ENCODE data around the gene AMDHD1.

AMDHD1 gene, protein sequence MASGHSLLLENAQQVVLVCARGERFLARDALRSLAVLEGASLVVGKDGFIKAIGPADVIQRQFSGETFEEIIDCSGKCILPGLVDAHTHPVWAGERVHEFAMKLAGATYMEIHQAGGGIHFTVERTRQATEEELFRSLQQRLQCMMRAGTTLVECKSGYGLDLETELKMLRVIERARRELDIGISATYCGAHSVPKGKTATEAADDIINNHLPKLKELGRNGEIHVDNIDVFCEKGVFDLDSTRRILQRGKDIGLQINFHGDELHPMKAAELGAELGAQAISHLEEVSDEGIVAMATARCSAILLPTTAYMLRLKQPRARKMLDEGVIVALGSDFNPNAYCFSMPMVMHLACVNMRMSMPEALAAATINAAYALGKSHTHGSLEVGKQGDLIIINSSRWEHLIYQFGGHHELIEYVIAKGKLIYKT

GRCh38 chr12:95943330-95943842, at the start of gene AMDHD1:
TSS of gene AMDHD1 (plus strand) at chr12:95943331. CDS start at chr12:95943399, 68 bp downstream.
- DNase-seq: peak; percentile 67

GRCh38 chr12:95896846-95897245, 46.3 kb upstream of the AMDHD1 start:
- DNase-seq: no peak

GRCh38 chr12:95898081-95898480, 45.0 kb upstream of the AMDHD1 start:
- no peak for DNase-seq

DNA sequence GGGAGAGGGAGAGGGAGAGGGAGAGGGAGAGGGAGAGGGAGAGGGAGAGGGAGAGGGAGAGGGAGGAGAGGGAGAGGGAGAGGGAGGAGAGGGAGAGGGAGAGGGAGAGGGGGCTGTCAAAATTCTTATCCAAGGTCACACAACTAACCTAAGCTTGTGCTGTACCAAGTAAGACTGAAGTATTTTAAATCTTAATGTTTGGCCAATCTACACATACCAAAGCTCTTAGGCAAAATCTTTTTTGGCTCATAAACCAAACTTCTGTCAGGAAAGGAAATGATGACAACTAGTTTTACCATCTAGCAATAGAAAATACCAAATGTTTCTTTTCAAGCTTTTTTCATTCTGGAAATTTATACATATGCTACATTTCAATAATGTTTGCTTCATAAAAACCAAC, 34.6 kb upstream of the AMDHD1 start:
- DNase-seq: no peak

DNA sequence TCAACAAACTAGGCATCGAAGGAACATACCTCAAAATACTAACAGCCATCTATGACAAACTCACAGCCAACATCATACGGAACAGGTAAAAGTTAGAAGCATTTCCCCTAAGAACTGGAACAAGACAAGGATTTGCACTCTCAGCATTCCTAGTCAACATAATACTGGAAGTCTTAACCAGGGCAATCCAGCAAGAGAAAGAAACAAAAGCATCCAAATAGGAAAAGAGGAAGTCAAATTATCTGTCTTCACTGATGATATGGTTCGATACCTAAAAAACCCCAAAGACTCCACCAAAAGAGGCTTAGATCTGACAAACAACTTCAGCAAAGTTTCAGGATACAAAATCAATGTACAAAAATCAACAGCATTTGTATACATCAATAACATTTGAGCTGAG, 33.3 kb upstream of the AMDHD1 start:
- no peak for DNase-seq

GRCh38 chr12:95918194-95918993, 24.7 kb upstream of the AMDHD1 start:
- DNase-seq: peak; percentile 82

DNA sequence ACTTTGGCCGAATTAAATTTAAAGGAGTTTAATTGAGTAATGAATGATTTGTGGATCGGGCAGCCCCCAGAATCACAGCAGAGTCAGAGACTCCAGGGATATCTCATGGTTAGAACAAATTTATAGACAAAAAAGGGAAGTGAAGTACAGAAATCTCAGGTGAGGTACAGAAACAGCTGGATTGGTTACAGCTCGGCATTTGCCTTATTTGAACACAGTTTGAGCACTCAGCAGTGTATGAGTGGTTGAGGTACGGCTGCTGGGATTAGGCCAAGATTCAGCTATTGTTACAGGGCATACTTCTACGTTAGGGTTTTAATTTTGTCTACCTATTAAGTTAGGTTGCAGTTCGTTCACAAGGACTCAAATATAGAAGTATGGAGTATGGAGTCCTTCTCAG, 24.0 kb upstream of the AMDHD1 start:
- no peak for DNase-seq

DNA sequence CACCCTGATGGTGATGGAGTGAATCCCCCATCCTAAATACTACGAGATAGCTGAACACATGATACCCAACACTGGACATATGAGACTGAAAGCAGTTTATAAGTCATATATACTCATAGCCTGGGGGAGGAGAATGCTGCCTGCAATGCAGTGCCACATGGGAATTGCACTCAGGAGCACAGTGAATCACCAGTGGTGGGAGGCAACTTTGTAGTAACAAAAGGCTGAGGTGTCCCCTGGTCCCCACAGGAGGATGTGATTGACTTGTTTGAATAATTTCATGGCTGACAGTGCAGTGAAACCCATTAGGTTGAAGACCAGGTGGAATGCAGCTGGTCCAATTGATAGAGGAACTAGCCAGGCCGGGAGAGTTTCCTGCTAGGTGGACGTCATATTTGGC, 20.9 kb upstream of the AMDHD1 start:
- DNase-seq: no peak

GRCh38 chr12:95940514-95940913, 2.6 kb upstream of the AMDHD1 start:
- DNase-seq: no peak

GRCh38 chr12:95942101-95942523, 1.0 kb upstream of the AMDHD1 start:
- DNase-seq: peak; percentile 46

DNA sequence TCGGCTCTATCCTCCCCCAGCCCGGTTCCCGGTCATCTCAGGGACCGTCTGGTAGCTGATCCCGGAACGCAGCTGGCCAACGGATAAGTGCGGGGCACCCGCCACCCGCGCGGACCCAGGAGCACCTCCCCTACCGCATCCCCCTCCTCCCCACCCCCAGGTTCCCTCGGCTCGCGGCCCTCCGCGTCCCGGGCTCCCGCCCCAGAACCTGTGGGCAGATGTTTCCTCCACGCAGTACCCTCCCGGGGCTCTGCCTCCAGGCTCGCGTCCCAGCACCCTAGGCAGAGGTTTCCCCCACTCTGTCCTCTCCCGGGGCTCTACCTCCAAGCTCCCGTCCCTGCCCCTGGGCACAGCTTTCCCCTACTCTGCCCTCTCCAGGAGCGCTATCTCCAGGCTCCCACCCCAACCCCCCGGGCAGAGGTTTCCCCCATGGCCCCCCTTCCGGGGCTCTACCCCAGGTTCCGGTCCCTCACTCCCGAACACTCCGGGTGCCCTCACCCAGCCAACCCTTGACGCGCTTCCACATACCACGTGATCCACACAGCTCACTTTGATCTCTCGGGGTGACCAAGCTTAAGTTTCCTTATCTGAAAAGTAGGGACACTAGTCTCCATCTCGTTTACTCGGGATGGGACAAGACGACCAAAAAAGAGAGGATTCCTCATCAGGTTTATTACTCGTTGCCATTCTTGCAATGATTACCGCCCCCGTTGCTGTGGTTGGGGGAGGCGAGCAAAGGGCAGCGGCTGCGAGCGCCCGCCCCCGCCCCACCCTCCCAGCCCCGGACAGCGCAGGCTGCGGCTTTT, 404 bp upstream of the AMDHD1 start, which contains the start of gene CCDC38:
Gene CCDC38 (minus strand): TSS at position 91 of the 806 bp plus-strand sequence. CDS start 6,105 bp downstream, outside the sequence.
- DNase-seq: peak; percentile 95

- DNase-seq: peak; percentile 16
Measured at GRCh38 chr12:95944108-95944704, 1.1 kb downstream of the AMDHD1 start.

GRCh38 chr12:95949477-95950206, 6.5 kb downstream of the AMDHD1 start:
- no peak for DNase-seq

DNA sequence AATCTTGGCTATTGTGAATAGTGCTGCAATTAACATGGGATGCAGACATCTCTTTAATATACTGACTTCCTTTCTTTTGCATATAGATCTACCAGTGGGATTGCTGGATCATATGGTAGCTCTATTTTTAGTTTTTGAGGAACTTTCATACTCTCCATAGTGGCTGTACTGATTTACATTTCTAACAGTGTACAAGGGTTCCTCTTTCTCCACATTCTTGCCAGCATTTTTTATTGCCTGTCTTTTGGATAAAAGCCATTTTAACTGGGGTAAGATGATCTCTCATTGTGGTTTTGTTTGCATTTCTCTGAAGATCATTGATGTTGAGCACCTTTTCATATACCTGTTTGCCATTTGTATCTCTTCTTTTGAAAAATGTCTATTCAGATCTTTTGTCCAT, 8.4 kb downstream of the AMDHD1 start:
- DNase-seq: no peak

- no peak for DNase-seq
Measured at GRCh38 chr12:95953000-95953399, 9.9 kb downstream of the AMDHD1 start.

- DNase-seq: no peak
Measured at GRCh38 chr12:95955549-95956159, 12.5 kb downstream of the AMDHD1 start.

DNA sequence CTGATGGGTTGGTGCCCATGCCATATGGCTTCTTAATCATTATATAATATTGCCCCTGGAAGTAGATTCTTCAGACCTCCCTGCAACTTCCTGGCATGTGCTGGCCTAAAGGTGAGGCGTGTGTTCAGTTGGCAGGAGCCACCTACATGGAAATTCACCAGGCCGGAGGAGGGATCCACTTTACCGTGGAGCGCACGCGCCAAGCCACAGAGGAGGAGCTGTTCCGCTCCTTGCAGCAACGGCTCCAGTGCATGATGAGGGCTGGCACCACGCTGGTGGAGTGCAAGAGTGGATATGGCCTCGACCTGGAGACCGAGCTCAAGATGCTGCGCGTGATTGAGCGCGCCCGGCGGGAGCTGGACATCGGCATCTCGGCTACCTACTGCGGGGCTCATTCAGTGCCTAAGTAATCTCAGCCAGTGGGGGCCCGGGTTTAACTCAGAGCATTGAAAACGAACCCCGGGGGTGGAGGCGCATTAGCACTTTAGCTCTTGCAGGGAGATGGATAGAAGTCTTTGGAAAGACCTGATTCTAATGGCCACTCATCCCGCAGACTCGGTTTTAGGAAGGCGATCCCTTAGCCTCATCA, 13.5 kb downstream of the AMDHD1 start:
- DNase-seq: no peak

DNA sequence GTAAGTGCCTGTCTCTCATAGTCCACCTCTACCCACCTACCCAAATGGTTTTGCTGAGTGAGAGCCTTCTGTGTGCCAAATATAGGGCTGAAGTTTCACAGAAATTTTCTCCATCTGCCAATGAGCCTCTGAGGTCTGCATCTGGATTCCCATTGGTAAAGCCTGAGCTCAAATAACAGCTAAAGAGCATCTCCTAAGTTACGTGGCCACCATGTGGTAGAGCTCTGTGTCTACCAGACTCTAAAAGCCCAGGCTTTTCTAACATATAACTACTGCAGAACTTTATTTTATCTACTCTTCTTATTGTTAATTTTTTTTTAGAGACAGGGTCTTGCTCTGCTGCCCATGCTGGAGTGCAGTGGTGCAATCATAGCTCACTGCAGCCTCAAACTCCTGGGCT, 16.0 kb downstream of the AMDHD1 start:
- DNase-seq: peak; percentile 44

- DNase-seq: no peak
Measured at GRCh38 chr12:95960241-95960640, 17.1 kb downstream of the AMDHD1 start.

DNA sequence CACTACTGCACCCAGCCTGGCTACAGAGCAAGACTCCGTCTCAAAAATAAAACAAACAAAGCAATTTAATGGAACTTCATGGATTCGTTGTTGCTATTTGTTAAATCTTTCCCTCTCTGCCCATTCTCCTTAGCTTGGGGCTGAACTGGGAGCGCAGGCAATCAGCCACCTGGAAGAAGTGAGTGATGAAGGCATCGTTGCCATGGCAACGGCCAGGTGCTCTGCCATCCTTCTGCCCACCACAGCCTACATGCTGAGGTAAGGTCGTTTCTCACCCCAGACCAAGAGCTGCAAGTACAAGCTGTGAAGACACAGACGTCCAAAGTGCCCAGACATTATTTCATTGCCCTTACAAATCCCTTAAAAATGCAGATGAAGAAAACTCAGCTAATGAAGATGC, 19.1 kb downstream of the AMDHD1 start:
- no peak for DNase-seq

GRCh38 chr12:95963096-95963495, 20.0 kb downstream of the AMDHD1 start:
- peak; percentile 55 for DNase-seq

Data from hematopoietic multipotent progenitor cell treated with erythropoietin and hydrocortisone succinate and interleukin-3 and kit ligand, for 6 days (in vitro differentiated cells).